Activated naive CD4-positive, alpha-beta T cell treated with anti-CD3 and anti-CD28 coated beads, Interleukin-2, amount 10 ng/mL, durations not matched to agents 7 days and 5 days (primary cell): ENCODE measurements around the gene SELENOI.

Source experiments
- CTCF ChIA-PET: fragments of 350-600 bp; sonication (Branson Sonifier 250); formaldehyde crosslinking; loops from one replicate; lab custom pipeline; 2021; ENCODE audit warnings: antibody characterized with exemption; lab: Charles Lee
- DNase-seq: peaks from one replicate; pipeline ENCODE4 v3.0.0-alpha.2; 2020
- H3K27ac Mint-ChIP-seq: one replicate; pipeline ENCODE4 v1.8.0; 2021; ENCODE audit warnings: mild to moderate bottlenecking, moderate library complexity, mixed read lengths
- H3K27me3 Mint-ChIP-seq: one replicate; pipeline ENCODE4 v1.8.0; 2021; ENCODE audit warnings: mild to moderate bottlenecking, mixed read lengths
- H3K36me3 Mint-ChIP-seq: one replicate; pipeline ENCODE4 v1.8.0; 2021; ENCODE audit warnings: mixed read lengths
- H3K4me1 Mint-ChIP-seq: one replicate; pipeline ENCODE4 v1.8.0; 2021; ENCODE audit warnings: mixed read lengths
- H3K4me3 Mint-ChIP-seq: one replicate; pipeline ENCODE4 v1.8.0; 2021; ENCODE audit warnings: mild to moderate bottlenecking, moderate library complexity, mixed read lengths
- H3K9me3 Mint-ChIP-seq: one replicate; pipeline ENCODE4 v1.8.0; 2021; ENCODE audit warnings: mixed read lengths

The SELENOI gene

GRCh38 chr2:26384597-26384996 is 38.7 kb downstream of the SELENOI start:
- H3K4me3 Mint-ChIP-seq: no peak overlapping the region
- DNase-seq: no peak
- no peaks in the 10 kb centered on the region for H3K9me3 Mint-ChIP-seq
- H3K36me3 Mint-ChIP-seq: peaks cover 33% of the 10 kb centered on the region
- no peak overlapping the region for H3K27ac Mint-ChIP-seq
- CTCF ChIA-PET: no interaction called here
- H3K4me1 Mint-ChIP-seq: peaks cover 3% of the 10 kb centered on the region
- no peaks in the 10 kb centered on the region for H3K27me3 Mint-ChIP-seq

- CTCF ChIA-PET: no interaction called here
- H3K4me3 Mint-ChIP-seq: no peak overlapping the region
- peaks cover 39% of the 10 kb centered on the region for H3K36me3 Mint-ChIP-seq
- H3K27ac Mint-ChIP-seq: no peak overlapping the region
- peaks cover under 1% of the 10 kb centered on the region for H3K4me1 Mint-ChIP-seq
- DNase-seq: no peak
- H3K27me3 Mint-ChIP-seq: no peaks in the 10 kb centered on the region
- no peaks in the 10 kb centered on the region for H3K9me3 Mint-ChIP-seq
Measured at GRCh38 chr2:26387189-26387588, 41.2 kb downstream of the SELENOI start.

GRCh38 chr2:26394694-26395093 is 48.8 kb downstream of the SELENOI start:
- Mint-ChIP-seq H3K27ac (no peak overlapping the region), H3K4me3 (no peak overlapping the region), H3K9me3 (no peaks in the 10 kb centered on the region), H3K4me1 (peaks cover 8% of the 10 kb centered on the region), H3K36me3 (peaks cover 20% of the 10 kb centered on the region), H3K27me3 (no peaks in the 10 kb centered on the region)
- DNase-seq: no peak
- CTCF ChIA-PET: interaction anchor here (0.5 kb wide), 1 partner anchor 683 kb away, joined by 3 read pairs; the partner anchor contains the start of gene EMILIN1

- DNase-seq: no peak
- CTCF ChIA-PET: no interaction called here
- Mint-ChIP-seq H3K27ac (no peak overlapping the region), H3K27me3 (peaks cover 6% of the 10 kb centered on the region), H3K36me3 (peaks cover 15% of the 10 kb centered on the region), H3K4me1 (peaks cover 15% of the 10 kb centered on the region), H3K9me3 (no peaks in the 10 kb centered on the region), H3K4me3 (no peak overlapping the region)
Measured at GRCh38 chr2:26395394-26395793, 49.5 kb downstream of the SELENOI start.

- no peaks in the 10 kb centered on the region for H3K9me3 Mint-ChIP-seq
- CTCF ChIA-PET: interaction anchor here (0.5 kb wide), 1 partner anchor 20 kb away, joined by 3 read pairs; no protein-coding TSS in a partner anchor
- no peak overlapping the region for H3K4me3 Mint-ChIP-seq
- no peak for DNase-seq
- H3K36me3 Mint-ChIP-seq: peaks cover 11% of the 10 kb centered on the region
- no peak overlapping the region for H3K27ac Mint-ChIP-seq
- peaks cover 18% of the 10 kb centered on the region for H3K4me1 Mint-ChIP-seq
- H3K27me3 Mint-ChIP-seq: peaks cover 13% of the 10 kb centered on the region
Measured at GRCh38 chr2:26396734-26397298, 50.9 kb downstream of the SELENOI start.

GRCh38 chr2:26399771-26400376 is 53.9 kb downstream of the SELENOI start:
- Mint-ChIP-seq H3K9me3 (no peaks in the 10 kb centered on the region), H3K4me1 (peaks cover 18% of the 10 kb centered on the region), H3K36me3 (peaks cover 5% of the 10 kb centered on the region), H3K27ac (no peak overlapping the region), H3K27me3 (peaks cover 22% of the 10 kb centered on the region), H3K4me3 (no peak overlapping the region)
- CTCF ChIA-PET: no interaction called here
- no peak for DNase-seq

DNA sequence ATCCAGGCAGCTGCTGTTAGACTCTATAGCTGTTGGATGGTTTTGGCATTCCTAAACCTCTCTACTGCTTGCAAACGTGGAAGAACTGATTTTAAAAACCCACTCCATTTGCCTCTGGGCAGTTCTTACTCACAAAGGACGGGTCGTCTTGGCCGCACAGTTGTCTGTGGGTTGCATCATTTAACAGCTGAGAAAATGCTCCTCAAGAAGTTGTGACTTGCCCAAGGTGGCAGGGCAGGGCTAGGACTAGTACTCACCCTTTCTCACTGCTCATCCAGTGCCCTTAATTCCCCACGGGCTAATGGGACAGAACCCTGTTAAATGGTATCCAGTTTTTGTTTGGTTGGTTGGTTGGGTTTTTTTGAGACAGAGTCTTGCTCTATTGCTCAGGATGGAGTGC is 54.8 kb downstream of the SELENOI start:
- CTCF ChIA-PET: no interaction called here
- no peak overlapping the region for H3K4me3 Mint-ChIP-seq
- H3K4me1 Mint-ChIP-seq: peaks cover 18% of the 10 kb centered on the region
- no peak for DNase-seq
- no peaks in the 10 kb centered on the region for H3K9me3 Mint-ChIP-seq
- no peak overlapping the region for H3K27ac Mint-ChIP-seq
- H3K27me3 Mint-ChIP-seq: peaks cover 22% of the 10 kb centered on the region
- peaks cover 2% of the 10 kb centered on the region for H3K36me3 Mint-ChIP-seq

- H3K9me3 Mint-ChIP-seq: no peaks in the 10 kb centered on the region
- peaks cover 29% of the 10 kb centered on the region for H3K27me3 Mint-ChIP-seq
- no peak within 1 kb of the TSS for H3K4me3 Mint-ChIP-seq
- peak; percentile 61 for DNase-seq
- CTCF ChIA-PET: interaction anchor here (0.7 kb wide), 1 partner anchor 126 kb away, joined by 3 read pairs; no protein-coding TSS in a partner anchor
- no peak within 1 kb of the TSS for H3K27ac Mint-ChIP-seq
- H3K4me1 Mint-ChIP-seq: peaks cover 12% of the 10 kb centered on the region
- peaks cover under 1% of the 10 kb centered on the region for H3K36me3 Mint-ChIP-seq
Measured at GRCh38 chr2:26401739-26402541, 56.0 kb downstream of the SELENOI start, which contains the start of gene DRC1. DRC1 (plus strand) TSS chr2:26401920; CDS start chr2:26401990, 70 bp downstream.

- DNase-seq: no peak
- peaks cover 31% of the 10 kb centered on the region for H3K27me3 Mint-ChIP-seq
- CTCF ChIA-PET: no interaction called here
- peaks cover 14% of the 10 kb centered on the region for H3K4me1 Mint-ChIP-seq
- no peak overlapping the region for H3K4me3 Mint-ChIP-seq
- H3K27ac Mint-ChIP-seq: no peak overlapping the region
- H3K9me3 Mint-ChIP-seq: no peaks in the 10 kb centered on the region
- H3K36me3 Mint-ChIP-seq: no peaks in the 10 kb centered on the region
Measured at GRCh38 chr2:26407526-26407925, 61.6 kb downstream of the SELENOI start.

GRCh38 chr2:26409785-26410184 is 63.8 kb downstream of the SELENOI start:
- Mint-ChIP-seq H3K27me3 (peaks cover 32% of the 10 kb centered on the region), H3K4me1 (peaks cover 15% of the 10 kb centered on the region), H3K36me3 (no peaks in the 10 kb centered on the region), H3K27ac (no peak overlapping the region), H3K4me3 (no peak overlapping the region), H3K9me3 (no peaks in the 10 kb centered on the region)
- DNase-seq: no peak
- CTCF ChIA-PET: interaction anchor here (0.7 kb wide), 1 partner anchor 11 kb away, joined by 3 read pairs; no protein-coding TSS in a partner anchor

DNA sequence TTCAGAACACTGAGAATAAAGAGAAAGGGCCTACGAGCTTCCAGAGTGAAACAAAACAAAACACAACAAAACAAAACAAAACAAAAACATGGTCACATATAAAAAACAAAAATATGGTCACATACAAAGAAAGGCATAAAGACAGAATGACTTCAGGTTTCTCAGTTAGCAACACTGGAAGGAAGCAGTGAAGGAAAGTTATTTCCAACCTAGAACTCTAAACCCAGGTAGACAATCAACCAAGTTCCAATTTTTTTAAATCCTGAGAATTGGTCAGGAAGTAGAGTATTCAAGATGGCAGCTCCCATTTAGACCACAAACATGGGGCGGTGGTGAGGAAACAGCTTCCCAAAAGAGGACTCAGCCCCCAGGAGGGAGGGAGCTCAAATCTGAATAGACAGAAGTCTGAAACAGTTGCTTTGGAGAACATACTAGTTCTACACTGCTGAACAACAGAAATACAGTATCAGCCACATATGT is 64.9 kb downstream of the SELENOI start:
- peaks cover 33% of the 10 kb centered on the region for H3K27me3 Mint-ChIP-seq
- peaks cover 15% of the 10 kb centered on the region for H3K4me1 Mint-ChIP-seq
- no peak overlapping the region for H3K4me3 Mint-ChIP-seq
- no peaks in the 10 kb centered on the region for H3K9me3 Mint-ChIP-seq
- H3K27ac Mint-ChIP-seq: no peak overlapping the region
- CTCF ChIA-PET: no interaction called here
- no peaks in the 10 kb centered on the region for H3K36me3 Mint-ChIP-seq
- no peak for DNase-seq

GRCh38 chr2:26411419-26411818 is 65.5 kb downstream of the SELENOI start:
- Mint-ChIP-seq H3K27ac (no peak overlapping the region), H3K9me3 (no peaks in the 10 kb centered on the region), H3K27me3 (peaks cover 31% of the 10 kb centered on the region), H3K4me1 (peaks cover 15% of the 10 kb centered on the region), H3K36me3 (no peaks in the 10 kb centered on the region), H3K4me3 (no peak overlapping the region)
- CTCF ChIA-PET: no interaction called here
- no peak for DNase-seq

DNA sequence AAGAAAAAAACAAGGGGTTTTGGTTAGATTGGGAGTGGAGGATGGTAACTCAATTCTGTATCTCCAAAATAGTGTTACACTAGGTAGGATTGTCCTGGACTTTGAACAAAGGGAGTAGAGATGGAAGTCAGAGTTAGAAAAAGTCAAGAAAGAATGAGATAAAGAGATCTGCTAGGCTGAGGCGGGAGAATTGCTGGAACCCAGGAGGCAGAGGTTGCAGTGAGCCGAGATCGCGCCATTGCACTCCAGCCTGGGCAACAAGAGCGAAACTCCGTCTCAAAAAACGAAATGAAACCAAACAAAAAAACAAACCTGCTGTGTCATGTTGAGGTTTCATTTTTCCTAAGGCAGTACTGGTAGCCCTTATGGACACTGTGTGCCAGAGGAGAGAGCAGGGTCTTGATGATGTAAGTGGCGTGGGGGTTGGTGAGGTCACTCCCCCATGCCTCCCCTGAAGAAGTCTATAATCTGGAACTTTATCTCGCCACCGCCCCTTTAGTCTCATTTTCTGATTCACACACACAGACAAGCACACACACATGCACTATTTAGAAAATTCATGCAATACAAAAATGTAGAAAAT is 66.2 kb downstream of the SELENOI start:
- Mint-ChIP-seq H3K36me3 (no peaks in the 10 kb centered on the region), H3K27ac (peak overlapping the region; percentile 14), H3K4me1 (peaks cover 15% of the 10 kb centered on the region), H3K4me3 (peak overlapping the region; percentile 26), H3K27me3 (peaks cover 29% of the 10 kb centered on the region), H3K9me3 (no peaks in the 10 kb centered on the region)
- DNase-seq: peak; percentile 25
- CTCF ChIA-PET: no interaction called here

- DNase-seq: no peak
- CTCF ChIA-PET: no interaction called here
- no peak overlapping the region for H3K4me3 Mint-ChIP-seq
Measured at GRCh38 chr2:26414311-26414710, 68.4 kb downstream of the SELENOI start.

More at GRCh38 chr2:26414311-26414710, 68.4 kb downstream of the SELENOI start:
- H3K27me3 Mint-ChIP-seq: peaks cover 23% of the 10 kb centered on the region
- H3K4me1 Mint-ChIP-seq: peaks cover 15% of the 10 kb centered on the region
- no peak overlapping the region for H3K27ac Mint-ChIP-seq
- no peaks in the 10 kb centered on the region for H3K9me3 Mint-ChIP-seq
- H3K36me3 Mint-ChIP-seq: no peaks in the 10 kb centered on the region
